GM12878 (cell line): ENCODE results near the gene DOCK9. TPM values are rescaled to one million over a fixed set of nuclear protein-coding genes. Genes with fewer than 3 reads are reported as not detected.

Experiments
- ATAC-seq: fragments of 200-7000 bp; cut with Tn5 transposase; 3 replicates; pipeline ENCODE4 v1.9.1; 2020; ENCODE audit warnings: mild to moderate bottlenecking, moderate library complexity
- BruUV-seq: library from RNA; stranded (reverse); fragments of 400-500 nt; replicated peaks from 2 replicates; lab custom pipeline; 2021; lab: Mats Ljungman, UMichigan
- CTCF ChIA-PET: fragments of 300-600 bp; sonication (Branson Sonifier 250); formaldehyde crosslinking; extraction: SDS; loops from one replicate; lab custom pipeline; 2021; ENCODE audit warnings: inconsistent platforms; lab: Yijun Ruan, JAX
- POLR2A ChIA-PET: fragments of 350-600 bp; formaldehyde crosslinking; extraction: SDS; loops from one replicate; lab custom pipeline; 2021; ENCODE audit warnings: inconsistent platforms; lab: Charles Lee
- RAD21 ChIA-PET: fragments of 300-600 bp; sonication (Branson Sonifier 250); formaldehyde crosslinking; loops from one replicate; lab custom pipeline; 2023; ENCODE audit warnings: antibody characterized with exemption; ENCODE audit not compliant: unreplicated experiment; lab: Charles Lee
- SMC1A ChIA-PET: fragments of 300-600 bp; sonication (Branson Sonifier 250); formaldehyde crosslinking; loops from one replicate; lab custom pipeline; 2023; ENCODE audit not compliant: unreplicated experiment, uncharacterized antibody; lab: Charles Lee
- DNase-seq: peaks from one replicate; pipeline ENCODE4 v3.0.0-alpha.2; 2011; ENCODE audit warnings: low read depth, low spot score
- FAIRE-seq: peaks from 3 replicates; lab custom pipeline; 2011; peaks lifted over from hg19 to GRCh38; lab: Jason Lieb, UNC
- H2AFZ ChIP-seq: 2 replicates; pipeline ENCODE4 v1.6.0; 2011; ENCODE audit warnings: low read depth, low read length, control low read depth; ENCODE audit not compliant: control insufficient read depth
- H3K27ac ChIP-seq: 2 replicates; pipeline ENCODE4 v1.5.1; 2011; ENCODE audit warnings: control low read depth; ENCODE audit not compliant: control insufficient read depth, insufficient read depth
- H3K27me3 ChIP-seq, 2 experiments: replicated peaks in 1 of 2; 2 replicates each; pipeline versions ENCODE4 v1.6.0 to v1.6.1; 2011; ENCODE audit warnings: low read length in 1 of 2; ENCODE audit not compliant: control insufficient read depth in 2 of 2, insufficient read depth in 2 of 2
- H3K36me3 ChIP-seq, 2 experiments: 2 replicates each; pipeline ENCODE4 v1.5.1; 2011; ENCODE audit warnings: low read length in 1 of 2; ENCODE audit not compliant: control insufficient read depth in 2 of 2, insufficient read depth in 2 of 2
- H3K4me1 ChIP-seq: 2 replicates; pipeline ENCODE4 v1.6.1; 2011; ENCODE audit warnings: mild to moderate bottlenecking, low read length, moderate library complexity, mixed read lengths; ENCODE audit not compliant: control insufficient read depth, insufficient read depth
- H3K4me2 ChIP-seq: 2 replicates; pipeline ENCODE4 v1.6.0; 2011; ENCODE audit warnings: control low read depth; ENCODE audit not compliant: control insufficient read depth, insufficient read depth
- H3K4me3 ChIP-seq: fragments of 200-600 bp; sonication (generic); 2 replicates; pipeline ENCODE4 v1.5.1; 2016
- H3K79me2 ChIP-seq: 2 replicates; pipeline ENCODE4 v1.6.0; 2011; ENCODE audit warnings: low read length; ENCODE audit not compliant: control insufficient read depth, insufficient read depth
- H3K9ac ChIP-seq: 2 replicates; pipeline ENCODE4 v1.8.0; 2011; ENCODE audit warnings: low read length, control low read depth, mixed read lengths; ENCODE audit not compliant: control insufficient read depth, insufficient read depth
- H3K9me3 ChIP-seq: replicated peaks from 3 replicates; pipeline ENCODE4 v1.5.1; 2011; ENCODE audit warnings: mild to moderate bottlenecking, low read length; ENCODE audit not compliant: control insufficient read depth, insufficient read depth
- H4K20me1 ChIP-seq: 2 replicates; pipeline ENCODE4 v1.6.0; 2011; ENCODE audit not compliant: control insufficient read depth, insufficient read depth
- CBX3 ChIP-seq: fragments of 200-600 bp; sonication (generic); IDR thresholded peaks from 2 replicates; pipeline ENCODE4 v1.6.1; 2016; ENCODE audit warnings: low read depth, borderline replicate concordance
- CBX5 ChIP-seq: sonication (generic); IDR thresholded peaks from 2 replicates; pipeline ENCODE4 v1.6.1; 2016; ENCODE audit warnings: low read depth, moderate library complexity, mild to moderate bottlenecking, inconsistent platforms
- CEBPB ChIP-seq, 2 experiments: fragments of 150-350 bp in 1 of 2; IDR thresholded peaks; 2 replicates each; pipeline ENCODE4 v1.6.1; 2012 to 2014; ENCODE audit warnings: low read depth in 2 of 2, low read length in 2 of 2, borderline replicate concordance in 1 of 2, inconsistent platforms in 1 of 2
- CHD4 ChIP-seq: fragments of 200-600 bp; sonication (generic); IDR thresholded peaks from 2 replicates; pipeline ENCODE4 v1.6.1; 2016; ENCODE audit warnings: mild to moderate bottlenecking
- ESRRA ChIP-seq: IDR thresholded peaks from 2 replicates; pipeline ENCODE4 v1.6.1; 2012; ENCODE audit warnings: mild to moderate bottlenecking, low read length, improper control_type of control experiment
- HDGF ChIP-seq: fragments of 450-650 bp; IDR thresholded peaks from 2 replicates; pipeline ENCODE4 v1.6.1; 2016; ENCODE audit warnings: antibody characterized with exemption
- HSF1 ChIP-seq: fragments of 150-350 bp; IDR thresholded peaks from 2 replicates; pipeline ENCODE4 v1.6.1; 2014; ENCODE audit warnings: mild to moderate bottlenecking, low read depth, low read length
- KDM1A ChIP-seq: fragments of 200-600 bp; sonication (generic); IDR thresholded peaks from 2 replicates; pipeline ENCODE4 v1.6.1; 2016; ENCODE audit warnings: borderline replicate concordance
- NFXL1 ChIP-seq: fragments of 450-650 bp; IDR thresholded peaks from 2 replicates; pipeline ENCODE4 v1.6.1; 2017; ENCODE audit warnings: antibody characterized with exemption, mild to moderate bottlenecking, borderline replicate concordance
- RAD21 ChIP-seq: IDR thresholded peaks from 2 replicates; pipeline ENCODE4 v1.6.1; 2011; ENCODE audit warnings: mild to moderate bottlenecking, low read depth, low read length, moderate library complexity; ENCODE audit not compliant: insufficient read depth
- RUNX3 ChIP-seq: IDR thresholded peaks from 2 replicates; pipeline ENCODE4 v1.6.1; 2012; ENCODE audit warnings: low read length, inconsistent platforms
- SIX5 ChIP-seq: IDR thresholded peaks from 2 replicates; pipeline ENCODE4 v1.6.1; 2011; ENCODE audit warnings: mild to moderate bottlenecking, low read depth, low read length, moderate library complexity; ENCODE audit not compliant: severe bottlenecking
- SMC3 ChIP-seq: IDR thresholded peaks from 2 replicates; pipeline ENCODE4 v1.6.1; 2011; ENCODE audit warnings: low read length, improper control_type of control experiment, borderline replicate concordance
- TARDBP ChIP-seq: IDR thresholded peaks from 2 replicates; pipeline ENCODE4 v1.6.1; 2016; ENCODE audit warnings: borderline replicate concordance
- TCF7 ChIP-seq: IDR thresholded peaks from 2 replicates; pipeline ENCODE4 v1.6.1; 2014; ENCODE audit warnings: antibody characterized with exemption, borderline replicate concordance
- YBX1 ChIP-seq: fragments of 450-650 bp; IDR thresholded peaks from 2 replicates; pipeline ENCODE4 v1.6.1; 2016; ENCODE audit warnings: antibody characterized with exemption
- YY1 ChIP-seq: IDR thresholded peaks from 2 replicates; pipeline ENCODE4 v1.6.1; 2011; ENCODE audit warnings: low read depth, mild to moderate bottlenecking, low read length
- ZNF274 ChIP-seq: IDR thresholded peaks from one replicate; pipeline ENCODE4 v1.8.0; 2011; ENCODE audit not compliant: insufficient read length, insufficient read depth
- WGBS: methylation state at CpG from one replicate; pipeline ENCODE4 v1.1.6; 2016; ENCODE audit warnings: low lambda C conversion rate; ENCODE audit not compliant: insufficient replicate concordance, insufficient coverage; ENCODE audit errors: missing lambda C conversion rate; 5-methylcytosine and 5-hydroxymethylcytosine counted together
- in situ Hi-C: fragments of 300-500 bp; cut with MboI; formaldehyde crosslinking; loops from 9 replicates; pipeline ENCODE4 v1.14.3; 2018; ENCODE audit warnings: mixed read lengths
- intact Hi-C: fragments of 100-400 bp; cut with micrococcal nuclease; formaldehyde crosslinking; loops from one replicate; pipeline ENCODE4 v1.14.2; 2022; ENCODE audit not compliant: unreplicated experiment
- polyA plus RNA-seq, 11 experiments: library from polyadenylated mRNA; depleted of rRNA in 4 of 11; unstranded in 6 of 11; stranded (reverse) in 5 of 11; fragments of >200 nt; fragmentation: Nextera tagmentation in 4 of 11; fragmentation: Illumina TruSeq in 1 of 11; extraction: Ambion mirVana in 4 of 11; extraction: Trizol in 1 of 11; gene quantifications; 1 replicate in 1 of 11; 2 replicates in 10 of 11; pipeline versions ENCODE4 v1.2.1 to v1.2.3, GENCODE V29; 2011 to 2016; ENCODE audit warnings: inconsistent platforms in 2 of 11, missing spikeins in 2 of 11, low read depth in 1 of 11
- total RNA-seq, 4 experiments: library from RNA; depleted of rRNA in 3 of 4; stranded (reverse); fragments of >200 nt in 3 of 4; fragmentation: Illumina TruSeq in 1 of 4; extraction: Trizol in 1 of 4; gene quantifications; 2 replicates each; pipeline versions ENCODE4 v1.2.1 to v1.2.3, GENCODE V29; 2013 to 2021
- TF ChIP-seq, protein P1 (sequence below): fragments of 450-650 bp; IDR thresholded peaks from 2 replicates; pipeline ENCODE4 v1.6.1; 2014; ENCODE audit warnings: mild to moderate bottlenecking
- TF ChIP-seq, protein P2 (sequence below): fragments of 450-650 bp; IDR thresholded peaks from 2 replicates; pipeline ENCODE4 v1.6.1; 2017; ENCODE audit warnings: borderline replicate concordance

DOCK9 gene
- total and polyA plus RNA-seq, 10 of the 15 experiments (the other 5 are each of a cell fraction or from before 2014, with no cell fraction given), result 0.09 to 2.9 (median 0.74) TPM

DNA sequence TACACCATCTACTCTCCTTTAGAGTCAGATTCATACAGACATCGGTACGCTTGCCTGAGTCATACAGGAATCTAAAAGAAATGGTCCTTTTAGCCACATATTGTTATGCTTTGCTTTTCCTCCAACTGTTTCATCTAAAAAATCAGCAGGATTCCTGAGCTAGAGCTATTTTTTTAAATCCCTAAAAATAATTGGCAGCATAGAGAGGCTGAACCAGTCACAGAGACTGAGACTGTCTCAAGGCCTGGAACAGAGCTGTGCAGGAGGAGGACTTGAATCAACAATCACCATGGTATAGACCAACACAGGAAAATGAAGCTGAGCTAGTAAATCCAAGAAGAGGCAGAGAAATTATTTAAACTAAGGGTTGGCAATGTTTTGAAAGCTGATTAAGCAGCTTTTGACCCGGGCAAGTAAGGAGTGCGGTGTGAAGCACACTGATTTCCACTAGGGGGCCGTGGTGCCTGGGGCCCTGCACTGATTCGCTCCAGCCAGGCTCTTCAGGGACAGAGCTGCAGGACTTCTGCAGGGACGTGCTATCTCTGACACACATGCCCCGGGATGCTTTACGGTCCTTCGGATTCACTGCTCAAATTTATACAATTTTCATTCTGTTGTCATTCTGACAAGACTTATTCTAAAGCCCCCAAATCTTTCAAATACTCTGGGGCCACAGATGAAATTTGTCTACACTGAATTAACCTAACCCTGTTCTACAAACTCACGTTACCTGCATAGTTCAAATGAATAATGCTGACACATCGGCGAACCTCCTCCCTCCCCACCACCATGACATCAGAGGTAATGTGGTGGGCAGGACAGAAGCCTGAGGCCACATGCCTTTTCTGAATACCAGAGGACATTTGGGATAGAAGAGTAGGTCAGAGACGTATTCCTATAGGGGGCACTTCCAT is 137.8 kb downstream of the DOCK9 start (continued):
- TF ChIP-seq RUNX3 (0 out of 2 replicates have a peak, but pooled peaks have one; percentile 15), SMC3 (peak; percentile 42; the same call in 1 of the 2 replicates), KDM1A (no peak), HSF1 (no peak), RAD21 (peak; percentile 58), YY1 (0 out of 2 replicates have a peak, but pooled peaks have one; percentile 21), CBX3 (no peak)
- TF ChIP-seq, protein P1, sequence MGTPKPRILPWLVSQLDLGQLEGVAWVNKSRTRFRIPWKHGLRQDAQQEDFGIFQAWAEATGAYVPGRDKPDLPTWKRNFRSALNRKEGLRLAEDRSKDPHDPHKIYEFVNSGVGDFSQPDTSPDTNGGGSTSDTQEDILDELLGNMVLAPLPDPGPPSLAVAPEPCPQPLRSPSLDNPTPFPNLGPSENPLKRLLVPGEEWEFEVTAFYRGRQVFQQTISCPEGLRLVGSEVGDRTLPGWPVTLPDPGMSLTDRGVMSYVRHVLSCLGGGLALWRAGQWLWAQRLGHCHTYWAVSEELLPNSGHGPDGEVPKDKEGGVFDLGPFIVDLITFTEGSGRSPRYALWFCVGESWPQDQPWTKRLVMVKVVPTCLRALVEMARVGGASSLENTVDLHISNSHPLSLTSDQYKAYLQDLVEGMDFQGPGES, result no peak

GRCh38 chr13:98838776-98839175 is 139.1 kb downstream of the DOCK9 start:
- Histone ChIP-seq H3K9me3 (no peaks in the 10 kb centered on the region), H3K27ac (no peak overlapping the region), H3K27me3 (no peaks in the 10 kb centered on the region), H3K36me3 (no peaks in the 10 kb centered on the region), H2AFZ (no peak overlapping the region), H3K4me1 (no peaks in the 10 kb centered on the region), H3K4me3 (no peak overlapping the region), H3K79me2 (no peaks in the 10 kb centered on the region), H3K9ac (no peak overlapping the region), H4K20me1 (no peaks in the 10 kb centered on the region), H3K4me2 (no peak overlapping the region)
- ChIA-PET CTCF (interaction anchor here (0.9 to 3.0 kb wide), 6 partner anchors 10 to 173 kb away, joined by 3 to 18 read pairs (median 6); no protein-coding TSS in a partner anchor), POLR2A (no interaction called here), SMC1A (interaction anchor here (0.8 to 2.0 kb wide), 4 partner anchors 10 to 77 kb away, joined by 3 to 8 read pairs (median 4); no protein-coding TSS in a partner anchor), RAD21 (no interaction called here)
- 72% methylated on average over 2 of the region's 2 CpGs for WGBS
- DNase-seq (no peak), FAIRE-seq (no peak), ATAC-seq (no peak)
- in situ Hi-C loops (loop anchor here (5.0 kb wide), 1 partner anchor 986 kb away; no protein-coding TSS in a partner anchor), intact Hi-C loops (no loop called here)
- BruUV-seq, result no TSS peak
- TF ChIP-seq CHD4, result no peak
- no peak for TF ChIP-seq TARDBP
- TF ChIP-seq NFXL1, result no peak
- TF ChIP-seq, protein P2, sequence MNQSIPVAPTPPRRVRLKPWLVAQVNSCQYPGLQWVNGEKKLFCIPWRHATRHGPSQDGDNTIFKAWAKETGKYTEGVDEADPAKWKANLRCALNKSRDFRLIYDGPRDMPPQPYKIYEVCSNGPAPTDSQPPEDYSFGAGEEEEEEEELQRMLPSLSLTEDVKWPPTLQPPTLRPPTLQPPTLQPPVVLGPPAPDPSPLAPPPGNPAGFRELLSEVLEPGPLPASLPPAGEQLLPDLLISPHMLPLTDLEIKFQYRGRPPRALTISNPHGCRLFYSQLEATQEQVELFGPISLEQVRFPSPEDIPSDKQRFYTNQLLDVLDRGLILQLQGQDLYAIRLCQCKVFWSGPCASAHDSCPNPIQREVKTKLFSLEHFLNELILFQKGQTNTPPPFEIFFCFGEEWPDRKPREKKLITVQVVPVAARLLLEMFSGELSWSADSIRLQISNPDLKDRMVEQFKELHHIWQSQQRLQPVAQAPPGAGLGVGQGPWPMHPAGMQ, result no peak
- no peak for TF ChIP-seq ZNF274
- TF ChIP-seq HDGF, result no peak
- TF ChIP-seq ESRRA, result no peak
- TF ChIP-seq CEBPB (IDR thresholded peaks at IDR 0.05; ENCODE audit: borderline replicate concordance in 1 of 2, low read depth in 2 of 2, low read length in 2 of 2), result no peak
- TF ChIP-seq YBX1, result no peak
- no peak for TF ChIP-seq CBX5
- no peak for TF ChIP-seq SIX5
- TF ChIP-seq TCF7, result no peak
